Esophagus muscularis mucosa (tissue), 3 donors: ENCODE data around the gene STAT1.

Source experiments
- POLR2AphosphoS5 ChIP-seq, 2 donors: sonication (generic); formaldehyde crosslinking; IDR thresholded peaks; one replicate each; pipeline ENCODE4 v1.6.1; 2017; ENCODE audit warnings: antibody characterized with exemption in 2 of 2
- TF ChIP-seq, protein P1 (sequence below), 3 experiments: fragments of 200-600 bp in 2 of 3; fragments of 450-650 bp in 1 of 3; sonication (generic) in 2 of 3; IDR thresholded peaks; one replicate each; pipeline ENCODE4 v1.5.1; 2017 to 2019; ENCODE audit warnings: antibody characterized with exemption in 3 of 3, mild to moderate bottlenecking in 2 of 3, moderate library complexity in 1 of 3

DNA sequence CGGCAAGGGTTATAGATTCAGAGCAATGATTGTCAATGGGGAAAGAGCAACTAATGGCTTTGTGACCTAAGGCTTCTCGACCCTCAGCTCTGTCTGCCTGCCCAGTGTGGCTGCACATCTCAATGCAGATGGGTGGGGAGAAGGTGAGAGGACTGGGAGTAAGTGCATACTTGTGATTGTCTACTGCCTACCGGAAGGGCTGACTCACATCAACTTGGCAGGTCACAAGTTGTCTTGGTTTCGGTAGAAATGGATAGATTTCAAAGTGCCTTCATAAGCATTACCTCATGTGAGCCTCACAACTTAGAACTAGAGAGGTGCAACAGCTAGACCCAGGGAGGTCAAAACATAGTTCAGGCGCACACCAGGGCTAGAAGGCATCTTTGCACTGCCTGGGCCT is 29.4 kb downstream of the STAT1 start:
- TF ChIP-seq, protein P1, sequence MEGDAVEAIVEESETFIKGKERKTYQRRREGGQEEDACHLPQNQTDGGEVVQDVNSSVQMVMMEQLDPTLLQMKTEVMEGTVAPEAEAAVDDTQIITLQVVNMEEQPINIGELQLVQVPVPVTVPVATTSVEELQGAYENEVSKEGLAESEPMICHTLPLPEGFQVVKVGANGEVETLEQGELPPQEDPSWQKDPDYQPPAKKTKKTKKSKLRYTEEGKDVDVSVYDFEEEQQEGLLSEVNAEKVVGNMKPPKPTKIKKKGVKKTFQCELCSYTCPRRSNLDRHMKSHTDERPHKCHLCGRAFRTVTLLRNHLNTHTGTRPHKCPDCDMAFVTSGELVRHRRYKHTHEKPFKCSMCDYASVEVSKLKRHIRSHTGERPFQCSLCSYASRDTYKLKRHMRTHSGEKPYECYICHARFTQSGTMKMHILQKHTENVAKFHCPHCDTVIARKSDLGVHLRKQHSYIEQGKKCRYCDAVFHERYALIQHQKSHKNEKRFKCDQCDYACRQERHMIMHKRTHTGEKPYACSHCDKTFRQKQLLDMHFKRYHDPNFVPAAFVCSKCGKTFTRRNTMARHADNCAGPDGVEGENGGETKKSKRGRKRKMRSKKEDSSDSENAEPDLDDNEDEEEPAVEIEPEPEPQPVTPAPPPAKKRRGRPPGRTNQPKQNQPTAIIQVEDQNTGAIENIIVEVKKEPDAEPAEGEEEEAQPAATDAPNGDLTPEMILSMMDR (IDR thresholded peaks at IDR 0.05), result no peak
- no peak for TF ChIP-seq POLR2AphosphoS5 (IDR thresholded peaks at IDR 0.05)
